HepG2 (cell line): ENCODE data around the gene TBC1D4.

Experiments
- DPF2 ChIP-seq: sonication (generic); formaldehyde crosslinking; IDR thresholded peaks from 2 replicates; pipeline ENCODE4 v1.4.0; 2020; ENCODE audit warnings: mild to moderate bottlenecking, low read depth, missing genetic modification reagents, borderline replicate concordance
- MBNL3 ChIP-seq: fragments of 250-450 bp; sonication (Bioruptor Pico); conservative IDR thresholded peaks from 2 replicates; pipeline ENCODE4 v1.8.0; 2022; ENCODE audit warnings: mild to moderate bottlenecking, inconsistent platforms
- MXI1 ChIP-seq: IDR thresholded peaks from 3 replicates; pipeline ENCODE4 v1.6.1; 2012; ENCODE audit warnings: low read depth, low read length, inconsistent platforms, borderline replicate concordance
- MYC ChIP-seq: sonication (generic); formaldehyde crosslinking; IDR thresholded peaks from 2 replicates; pipeline ENCODE4 v1.9.0; 2021; ENCODE audit warnings: missing genetic modification reagents, borderline replicate concordance
- NCOA2 ChIP-seq: sonication (generic); formaldehyde crosslinking; IDR thresholded peaks from 2 replicates; pipeline ENCODE4 v1.8.0; 2022; ENCODE audit warnings: inconsistent platforms
- POLR2A ChIP-seq, 2 experiments: IDR thresholded peaks; 2 replicates each; pipeline ENCODE4 v1.6.1; 2011; ENCODE audit warnings: low read depth in 2 of 2, low read length in 2 of 2, mild to moderate bottlenecking in 1 of 2, moderate library complexity in 1 of 2; ENCODE audit not compliant: insufficient read depth in 1 of 2
- POLR2AphosphoS5 ChIP-seq: IDR thresholded peaks from 2 replicates; pipeline ENCODE4 v1.6.1; 2012; ENCODE audit warnings: low read depth, low read length
- ZMAT3 ChIP-seq: sonication (generic); formaldehyde crosslinking; conservative IDR thresholded peaks from 2 replicates; pipeline ENCODE4 v1.7.0; 2021; ENCODE audit warnings: missing genetic modification reagents
- ZSCAN29 ChIP-seq: sonication (generic); formaldehyde crosslinking; conservative IDR thresholded peaks from 2 replicates; pipeline ENCODE4 v1.4.0; 2020; ENCODE audit warnings: mild to moderate bottlenecking, missing genetic modification reagents
- TF ChIP-seq, protein P1 (sequence below): sonication (generic); formaldehyde crosslinking; conservative IDR thresholded peaks from 2 replicates; pipeline ENCODE4 v1.4.0; 2020; ENCODE audit warnings: missing genetic modification reagents
- TF ChIP-seq, protein P2 (sequence below): sonication (generic); formaldehyde crosslinking; IDR thresholded peaks from 2 replicates; pipeline ENCODE4 v1.9.0; 2021; ENCODE audit warnings: missing genetic modification reagents, mild to moderate bottlenecking, borderline replicate concordance
- TF ChIP-seq, protein P3 (sequence below): sonication (generic); formaldehyde crosslinking; IDR thresholded peaks from 2 replicates; pipeline ENCODE4 v1.4.0; 2020; ENCODE audit warnings: missing genetic modification reagents

DNA sequence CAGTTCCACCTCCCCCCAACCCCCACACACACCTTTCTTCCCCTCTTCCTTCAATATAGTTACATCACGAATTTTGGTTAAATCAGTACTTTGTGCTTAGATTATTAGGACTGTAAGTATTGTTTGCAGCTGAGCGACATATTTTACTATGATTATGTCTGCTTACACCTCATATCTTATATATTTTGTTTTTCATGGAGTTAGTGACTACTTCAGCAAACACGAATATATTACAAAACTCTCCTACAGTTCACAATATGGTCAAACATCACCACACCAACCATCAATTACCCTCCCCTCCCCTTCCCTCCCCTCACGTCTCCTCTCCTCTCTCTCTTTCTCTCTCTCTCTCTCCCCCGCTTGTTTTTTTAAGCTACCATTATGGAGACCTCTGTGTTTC is 152.9 kb downstream of the TBC1D4 start:
- TF ChIP-seq POLR2A (IDR thresholded peaks at IDR 0.05; ENCODE audit: insufficient read depth in 1 of 2, low read depth in 2 of 2, low read length in 2 of 2) = no peak
- TF ChIP-seq, protein P1, sequence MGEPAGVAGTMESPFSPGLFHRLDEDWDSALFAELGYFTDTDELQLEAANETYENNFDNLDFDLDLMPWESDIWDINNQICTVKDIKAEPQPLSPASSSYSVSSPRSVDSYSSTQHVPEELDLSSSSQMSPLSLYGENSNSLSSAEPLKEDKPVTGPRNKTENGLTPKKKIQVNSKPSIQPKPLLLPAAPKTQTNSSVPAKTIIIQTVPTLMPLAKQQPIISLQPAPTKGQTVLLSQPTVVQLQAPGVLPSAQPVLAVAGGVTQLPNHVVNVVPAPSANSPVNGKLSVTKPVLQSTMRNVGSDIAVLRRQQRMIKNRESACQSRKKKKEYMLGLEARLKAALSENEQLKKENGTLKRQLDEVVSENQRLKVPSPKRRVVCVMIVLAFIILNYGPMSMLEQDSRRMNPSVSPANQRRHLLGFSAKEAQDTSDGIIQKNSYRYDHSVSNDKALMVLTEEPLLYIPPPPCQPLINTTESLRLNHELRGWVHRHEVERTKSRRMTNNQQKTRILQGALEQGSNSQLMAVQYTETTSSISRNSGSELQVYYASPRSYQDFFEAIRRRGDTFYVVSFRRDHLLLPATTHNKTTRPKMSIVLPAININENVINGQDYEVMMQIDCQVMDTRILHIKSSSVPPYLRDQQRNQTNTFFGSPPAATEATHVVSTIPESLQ (CRISPR knock-in tag) = no peak
- no peak for TF ChIP-seq DPF2
- TF ChIP-seq NCOA2 (CRISPR knock-in tag) = no peak
- TF ChIP-seq MYC (CRISPR knock-in tag) = no peak
- TF ChIP-seq ZSCAN29 (CRISPR knock-in tag) = no peak
- no peak for TF ChIP-seq ZMAT3
- TF ChIP-seq MBNL3 (CRISPR knock-in tag) = no peak
- no peak for TF ChIP-seq POLR2AphosphoS5
- no peak for TF ChIP-seq MXI1
- TF ChIP-seq, protein P2, sequence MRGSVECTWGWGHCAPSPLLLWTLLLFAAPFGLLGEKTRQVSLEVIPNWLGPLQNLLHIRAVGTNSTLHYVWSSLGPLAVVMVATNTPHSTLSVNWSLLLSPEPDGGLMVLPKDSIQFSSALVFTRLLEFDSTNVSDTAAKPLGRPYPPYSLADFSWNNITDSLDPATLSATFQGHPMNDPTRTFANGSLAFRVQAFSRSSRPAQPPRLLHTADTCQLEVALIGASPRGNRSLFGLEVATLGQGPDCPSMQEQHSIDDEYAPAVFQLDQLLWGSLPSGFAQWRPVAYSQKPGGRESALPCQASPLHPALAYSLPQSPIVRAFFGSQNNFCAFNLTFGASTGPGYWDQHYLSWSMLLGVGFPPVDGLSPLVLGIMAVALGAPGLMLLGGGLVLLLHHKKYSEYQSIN (CRISPR knock-in tag) = no peak
- TF ChIP-seq, protein P3, sequence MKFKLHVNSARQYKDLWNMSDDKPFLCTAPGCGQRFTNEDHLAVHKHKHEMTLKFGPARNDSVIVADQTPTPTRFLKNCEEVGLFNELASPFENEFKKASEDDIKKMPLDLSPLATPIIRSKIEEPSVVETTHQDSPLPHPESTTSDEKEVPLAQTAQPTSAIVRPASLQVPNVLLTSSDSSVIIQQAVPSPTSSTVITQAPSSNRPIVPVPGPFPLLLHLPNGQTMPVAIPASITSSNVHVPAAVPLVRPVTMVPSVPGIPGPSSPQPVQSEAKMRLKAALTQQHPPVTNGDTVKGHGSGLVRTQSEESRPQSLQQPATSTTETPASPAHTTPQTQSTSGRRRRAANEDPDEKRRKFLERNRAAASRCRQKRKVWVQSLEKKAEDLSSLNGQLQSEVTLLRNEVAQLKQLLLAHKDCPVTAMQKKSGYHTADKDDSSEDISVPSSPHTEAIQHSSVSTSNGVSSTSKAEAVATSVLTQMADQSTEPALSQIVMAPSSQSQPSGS (CRISPR knock-in tag) = no peak
